GM23338 (cell line): ENCODE measurements around the gene USP16. TPM values are rescaled to one million over a fixed set of nuclear protein-coding genes. Genes with fewer than 3 reads are reported as not detected.

Experiments
- ATAC-seq: fragments of 200-7000 bp; cut with Tn5 transposase; 3 replicates; pipeline ENCODE4 v1.9.1; 2020
- DNase-seq: peaks from one replicate; pipeline ENCODE4 v3.0.0-alpha.2; 2015; ENCODE audit warnings: low spot score
- H2AFZ ChIP-seq: fragments of 200-600 bp; sonication (generic); 2 replicates; pipeline ENCODE4 v1.8.0; 2016; ENCODE audit warnings: antibody characterized with exemption, mild to moderate bottlenecking, moderate library complexity
- H3F3A ChIP-seq: fragments of 200-600 bp; sonication (generic); replicated peaks from 2 replicates; pipeline ENCODE4 v1.8.0; 2017; ENCODE audit warnings: antibody characterized with exemption, mixed run types, low read depth
- H3K27ac ChIP-seq: fragments of 200-600 bp; sonication (generic); 2 replicates; pipeline ENCODE4 v1.6.1; 2016; ENCODE audit warnings: low read depth
- H3K27me3 ChIP-seq: fragments of 200-600 bp; sonication (generic); 2 replicates; pipeline ENCODE4 v1.8.0; 2016; ENCODE audit warnings: mild to moderate bottlenecking, mixed run types, moderate library complexity; ENCODE audit not compliant: insufficient read depth
- H3K36me3 ChIP-seq: fragments of 200-600 bp; sonication (generic); 2 replicates; pipeline ENCODE4 v1.8.0; 2016; ENCODE audit warnings: mild to moderate bottlenecking; ENCODE audit not compliant: insufficient read depth
- H3K4me1 ChIP-seq: fragments of 200-600 bp; sonication (generic); 2 replicates; pipeline ENCODE4 v1.8.0; 2016; ENCODE audit warnings: mild to moderate bottlenecking, moderate library complexity; ENCODE audit not compliant: insufficient read depth
- H3K4me2 ChIP-seq: fragments of 200-600 bp; sonication (generic); 2 replicates; pipeline ENCODE4 v1.7.1; 2017; ENCODE audit warnings: mixed run types
- H3K4me3 ChIP-seq: fragments of 200-600 bp; sonication (generic); 2 replicates; pipeline ENCODE4 v1.6.1; 2016; ENCODE audit warnings: mixed run types
- H3K79me2 ChIP-seq: fragments of 200-600 bp; sonication (generic); replicated peaks from 2 replicates; pipeline ENCODE4 v1.8.0; 2017; ENCODE audit warnings: mild to moderate bottlenecking; ENCODE audit not compliant: insufficient read depth
- H3K9me2 ChIP-seq: fragments of 200-600 bp; sonication (generic); 2 replicates; pipeline ENCODE4 v1.8.0; 2017; ENCODE audit not compliant: insufficient read depth
- H4K20me1 ChIP-seq: fragments of 200-600 bp; sonication (generic); replicated peaks from 2 replicates; pipeline ENCODE4 v1.8.0; 2017; ENCODE audit warnings: mild to moderate bottlenecking; ENCODE audit not compliant: insufficient read depth
- H3K27ac Mint-ChIP-seq: 2 replicates; pipeline ENCODE4 v1.8.0; 2020; ENCODE audit warnings: inconsistent platforms, mild to moderate bottlenecking, moderate library complexity, mixed read lengths
- H3K27me3 Mint-ChIP-seq: 3 replicates; pipeline ENCODE4 v1.8.0; 2022; ENCODE audit warnings: low read depth, mild to moderate bottlenecking, moderate library complexity, mixed read lengths, inconsistent platforms; ENCODE audit not compliant: insufficient read depth, poor library complexity
- H3K36me3 Mint-ChIP-seq: 3 replicates; pipeline ENCODE4 v1.8.0; 2021; ENCODE audit warnings: low read depth, mild to moderate bottlenecking, inconsistent platforms, moderate library complexity, mixed read lengths
- H3K4me1 Mint-ChIP-seq: 3 replicates; pipeline ENCODE4 v1.8.0; 2020; ENCODE audit warnings: mild to moderate bottlenecking, inconsistent platforms, mixed read lengths
- H3K4me3 Mint-ChIP-seq: 3 replicates; pipeline ENCODE4 v1.8.0; 2021; ENCODE audit warnings: moderate library complexity, mild to moderate bottlenecking, inconsistent platforms, mixed read lengths
- H3K9me3 Mint-ChIP-seq: 3 replicates; pipeline ENCODE4 v1.8.0; 2020; ENCODE audit warnings: moderate library complexity, mild to moderate bottlenecking, inconsistent platforms, mixed read lengths
- CREB1 ChIP-seq: fragments of 250-450 bp; sonication (Bioruptor Pico); IDR thresholded peaks from 2 replicates; pipeline ENCODE4 v1.5.0; 2020; ENCODE audit warnings: low read depth, mild to moderate bottlenecking, moderate library complexity
- EZH2 ChIP-seq: fragments of 200-600 bp; sonication (generic); IDR thresholded peaks from one replicate; pipeline ENCODE4 v1.8.0; 2017; ENCODE audit warnings: antibody characterized with exemption, mild to moderate bottlenecking, low read depth; ENCODE audit not compliant: unreplicated experiment
- EZH2phosphoT487 ChIP-seq: fragments of 200-600 bp; sonication (generic); IDR thresholded peaks from one replicate; pipeline ENCODE4 v1.8.1; 2018; ENCODE audit warnings: antibody characterized with exemption; ENCODE audit not compliant: unreplicated experiment
- JUNB ChIP-seq: IDR thresholded peaks from one replicate; pipeline ENCODE4 v1.6.1; 2016; ENCODE audit warnings: antibody characterized with exemption; ENCODE audit not compliant: unreplicated experiment
- NANOG ChIP-seq: IDR thresholded peaks from 2 replicates; pipeline ENCODE4 v1.6.1; 2016; ENCODE audit warnings: antibody characterized with exemption, borderline replicate concordance
- POLR2AphosphoS5 ChIP-seq: IDR thresholded peaks from 2 replicates; pipeline ENCODE4 v1.6.1; 2016; ENCODE audit warnings: antibody characterized with exemption, low read depth
- REST ChIP-seq: IDR thresholded peaks from one replicate; pipeline ENCODE4 v1.6.1; 2018; ENCODE audit warnings: antibody characterized with exemption; ENCODE audit not compliant: unreplicated experiment
- STAT1 ChIP-seq: IDR thresholded peaks from one replicate; pipeline ENCODE4 v1.6.1; 2016; ENCODE audit warnings: antibody characterized with exemption; ENCODE audit not compliant: unreplicated experiment
- ZNF114 ChIP-seq: fragments of 250-450 bp; sonication (Bioruptor Pico); IDR thresholded peaks from 2 replicates; pipeline ENCODE4 v1.5.0; 2020; ENCODE audit warnings: mild to moderate bottlenecking, moderate library complexity
- ZNF331 ChIP-seq: fragments of 250-450 bp; sonication (Bioruptor Pico); IDR thresholded peaks from 2 replicates; pipeline ENCODE4 v1.5.0; 2020; ENCODE audit warnings: low read depth, mild to moderate bottlenecking, moderate library complexity
- ZNF462 ChIP-seq: fragments of 250-450 bp; sonication (Bioruptor Pico); IDR thresholded peaks from 2 replicates; pipeline ENCODE4 v1.5.0; 2020; ENCODE audit warnings: mild to moderate bottlenecking, moderate library complexity
- polyA plus RNA-seq: library from polyadenylated mRNA; unstranded; fragments of >200 nt; fragmentation: Nextera tagmentation; extraction: Ambion mirVana; gene quantifications from 2 replicates; pipeline ENCODE4 v1.2.1, GENCODE V29; 2016
- total RNA-seq: library from RNA; depleted of rRNA; stranded (reverse); fragments of >200 nt; shearing (Covaris generic); gene quantifications from 2 replicates; pipeline ENCODE4 v1.2.3, GENCODE V29; 2014
- TF ChIP-seq, protein P1 (sequence below): IDR thresholded peaks from 2 replicates; pipeline ENCODE4 v1.6.1; 2016; ENCODE audit warnings: antibody characterized with exemption
- TF ChIP-seq, protein P2 (sequence below), 2 experiments: fragments of 200-600 bp in 1 of 2; sonication (generic) in 1 of 2; conservative IDR thresholded peaks; 2 replicates each; pipeline versions ENCODE4 v1.5.1 to v1.6.1; 2016 to 2017; ENCODE audit warnings: antibody characterized with exemption in 2 of 2, low read depth in 2 of 2, mild to moderate bottlenecking in 2 of 2, moderate library complexity in 1 of 2

Gene USP16
- total and polyA plus RNA-seq, 2 experiments from 2014 or later, result 19.7 to 70.4 TPM

DNA sequence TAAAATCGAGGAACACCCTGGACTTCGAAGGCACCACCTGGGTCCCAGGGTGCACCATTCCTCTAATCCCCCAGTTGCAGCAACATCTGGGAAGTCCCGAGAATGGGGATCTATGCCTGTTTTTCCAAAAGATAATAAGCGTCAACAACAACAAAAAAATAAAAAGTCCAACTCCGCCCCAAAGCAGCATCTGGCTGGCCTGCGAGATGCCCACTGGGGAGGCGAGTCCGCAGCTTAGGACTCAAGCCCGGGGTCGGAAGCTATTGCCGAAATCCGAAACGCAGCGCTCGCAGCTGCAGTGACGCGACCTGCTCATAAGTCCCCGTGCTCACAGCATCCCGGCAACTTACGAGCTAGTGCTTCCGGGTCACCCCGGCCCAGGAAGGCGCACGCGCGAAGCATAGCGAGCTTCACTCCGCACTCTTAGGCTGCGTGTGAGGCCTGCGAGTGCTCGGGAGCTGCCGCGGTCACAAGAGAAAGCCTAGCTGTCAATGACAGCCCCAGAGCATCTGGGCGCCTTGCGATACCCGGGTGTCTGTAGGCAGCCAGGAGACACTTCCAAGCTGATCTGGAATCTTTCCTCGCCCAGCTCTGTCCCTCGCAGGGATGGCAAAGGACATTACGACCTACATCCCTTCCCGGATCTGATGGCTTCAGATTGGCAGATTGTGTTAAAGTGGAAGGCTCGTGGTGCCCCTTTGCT, 21.9 kb upstream of the USP16 start:
- no peaks in the 10 kb centered on the region; the same call in 2 of the 3 replicates for H3K4me1 Mint-ChIP-seq
- ATAC-seq (peak; percentile 99), DNase-seq (peak; percentile 98)
- H3K4me1 ChIP-seq, result no peaks in the 10 kb centered on the region
- H3K9me3 Mint-ChIP-seq, result no peaks in the 10 kb centered on the region
- H3K4me3 Mint-ChIP-seq, result peak overlapping the region; percentile 83
- no peaks in the 10 kb centered on the region for H3K9me2 ChIP-seq
- H4K20me1 ChIP-seq, result no peaks in the 10 kb centered on the region
- H3K27ac Mint-ChIP-seq, result peak overlapping the region; percentile 97
- H2AFZ ChIP-seq, result peak overlapping the region; percentile 76; the same call in 1 of the 2 replicates
- H3K36me3 Mint-ChIP-seq, result no peaks in the 10 kb centered on the region
- TF ChIP-seq JUNB (no peak), CREB1 (CRISPR knock-in tag) (peak; percentile 83), EZH2 (no peak), ZNF331 (CRISPR knock-in tag) (no peak), REST (no peak), EZH2phosphoT487 (no peak), NANOG (no peak), ZNF114 (CRISPR knock-in tag) (no peak), ZNF462 (CRISPR knock-in tag) (no peak), STAT1 (no peak), POLR2AphosphoS5 (peak; percentile 96)
- TF ChIP-seq, protein P1, sequence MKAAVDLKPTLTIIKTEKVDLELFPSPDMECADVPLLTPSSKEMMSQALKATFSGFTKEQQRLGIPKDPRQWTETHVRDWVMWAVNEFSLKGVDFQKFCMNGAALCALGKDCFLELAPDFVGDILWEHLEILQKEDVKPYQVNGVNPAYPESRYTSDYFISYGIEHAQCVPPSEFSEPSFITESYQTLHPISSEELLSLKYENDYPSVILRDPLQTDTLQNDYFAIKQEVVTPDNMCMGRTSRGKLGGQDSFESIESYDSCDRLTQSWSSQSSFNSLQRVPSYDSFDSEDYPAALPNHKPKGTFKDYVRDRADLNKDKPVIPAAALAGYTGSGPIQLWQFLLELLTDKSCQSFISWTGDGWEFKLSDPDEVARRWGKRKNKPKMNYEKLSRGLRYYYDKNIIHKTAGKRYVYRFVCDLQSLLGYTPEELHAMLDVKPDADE, result peak; percentile 83
- TF ChIP-seq, protein P2, sequence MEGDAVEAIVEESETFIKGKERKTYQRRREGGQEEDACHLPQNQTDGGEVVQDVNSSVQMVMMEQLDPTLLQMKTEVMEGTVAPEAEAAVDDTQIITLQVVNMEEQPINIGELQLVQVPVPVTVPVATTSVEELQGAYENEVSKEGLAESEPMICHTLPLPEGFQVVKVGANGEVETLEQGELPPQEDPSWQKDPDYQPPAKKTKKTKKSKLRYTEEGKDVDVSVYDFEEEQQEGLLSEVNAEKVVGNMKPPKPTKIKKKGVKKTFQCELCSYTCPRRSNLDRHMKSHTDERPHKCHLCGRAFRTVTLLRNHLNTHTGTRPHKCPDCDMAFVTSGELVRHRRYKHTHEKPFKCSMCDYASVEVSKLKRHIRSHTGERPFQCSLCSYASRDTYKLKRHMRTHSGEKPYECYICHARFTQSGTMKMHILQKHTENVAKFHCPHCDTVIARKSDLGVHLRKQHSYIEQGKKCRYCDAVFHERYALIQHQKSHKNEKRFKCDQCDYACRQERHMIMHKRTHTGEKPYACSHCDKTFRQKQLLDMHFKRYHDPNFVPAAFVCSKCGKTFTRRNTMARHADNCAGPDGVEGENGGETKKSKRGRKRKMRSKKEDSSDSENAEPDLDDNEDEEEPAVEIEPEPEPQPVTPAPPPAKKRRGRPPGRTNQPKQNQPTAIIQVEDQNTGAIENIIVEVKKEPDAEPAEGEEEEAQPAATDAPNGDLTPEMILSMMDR (conservative IDR thresholded peaks at IDR 0.05; ENCODE audit: low read depth in 2 of 2), result no peak
- H3K27me3 Mint-ChIP-seq, result peaks cover 4% of the 10 kb centered on the region
- H3K27ac ChIP-seq, result peak overlapping the region; percentile 94
- peak overlapping the region; percentile 79 for H3K4me2 ChIP-seq
- H3K27me3 ChIP-seq, result no peaks in the 10 kb centered on the region
- no peaks in the 10 kb centered on the region; the same call in 1 of the 2 replicates for H3F3A ChIP-seq
- peak overlapping the region; percentile 57 for H3K4me3 ChIP-seq
- H3K79me2 ChIP-seq, result no peaks in the 10 kb centered on the region
- no peaks in the 10 kb centered on the region for H3K36me3 ChIP-seq
